Neural crest cell (in vitro differentiated cells): ENCODE measurements around the gene NHSL2. TPM values are rescaled to one million over a fixed set of nuclear protein-coding genes. Genes with fewer than 3 reads are reported as not detected.

ENCODE experiments used
- DNase-seq: peaks from one replicate; pipeline ENCODE4 v3.0.0; 2021; ENCODE audit warnings: low read depth, mixed read lengths, low spot score
- H3K27ac Mint-ChIP-seq: one replicate; pipeline ENCODE4 v1.8.0; 2021; ENCODE audit warnings: mild to moderate bottlenecking, mixed read lengths; ENCODE audit not compliant: unreplicated experiment
- H3K27me3 Mint-ChIP-seq: 2 replicates; pipeline ENCODE4 v1.8.0; 2021; ENCODE audit warnings: low read depth, mild to moderate bottlenecking, mixed read lengths
- H3K36me3 Mint-ChIP-seq: 2 replicates; pipeline ENCODE4 v1.8.0; 2021; ENCODE audit warnings: low read depth, mild to moderate bottlenecking, mixed read lengths
- H3K4me1 Mint-ChIP-seq: 2 replicates; pipeline ENCODE4 v1.8.0; 2021; ENCODE audit warnings: mixed read lengths
- H3K4me3 Mint-ChIP-seq: one replicate; pipeline ENCODE4 v1.8.0; 2021; ENCODE audit warnings: mild to moderate bottlenecking, mixed read lengths
- H3K9me3 Mint-ChIP-seq: 2 replicates; pipeline ENCODE4 v1.8.0; 2021; ENCODE audit warnings: mixed read lengths
- total RNA-seq: library from RNA; stranded (reverse); gene quantifications from 2 replicates; pipeline ENCODE4 v1.2.1, GENCODE V29; 2021
- TF ChIP-seq, protein P1 (sequence below): fragments of 200-600 bp; sonication (generic); conservative IDR thresholded peaks from 2 replicates; pipeline ENCODE4 v1.5.0; 2021; ENCODE audit warnings: antibody characterized with exemption, mild to moderate bottlenecking

Gene NHSL2
- total RNA-seq, 1 donor from 2014 or later = 9.9 TPM

DNA sequence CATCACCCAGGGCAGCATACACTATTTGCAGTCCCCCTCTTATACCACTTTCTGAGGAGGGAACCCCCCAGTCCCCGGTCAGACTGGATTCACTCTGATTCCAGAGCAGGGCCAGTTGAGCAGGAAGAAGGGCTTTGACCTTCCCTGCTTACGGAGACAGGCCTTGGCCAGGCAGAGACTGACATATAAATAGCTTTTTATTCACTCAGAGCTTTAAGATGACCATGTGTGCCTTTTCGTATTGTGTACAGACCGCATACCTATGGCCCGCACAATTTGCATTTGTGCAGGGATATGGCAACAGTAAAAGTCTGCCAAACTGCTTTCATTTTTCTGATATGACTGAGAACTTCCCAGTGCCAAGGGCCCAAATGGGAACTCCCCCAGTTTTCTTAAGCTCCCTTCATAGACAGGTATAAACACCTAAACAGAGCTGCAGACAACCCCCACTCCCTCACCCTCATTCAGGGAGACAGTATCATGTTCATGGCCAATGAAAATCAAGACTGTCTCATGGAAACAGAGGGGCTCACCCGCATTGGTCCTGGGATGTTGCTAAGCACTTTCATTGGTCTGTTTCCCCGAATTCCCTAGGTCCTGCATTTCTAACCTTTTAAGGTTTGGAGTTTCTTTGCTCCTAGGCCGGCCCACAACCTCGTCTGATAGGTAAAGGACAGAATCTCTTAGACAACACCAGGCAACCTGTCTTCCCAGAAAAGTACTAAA is 135.1 kb downstream of the NHSL2 start:
- H3K4me1 Mint-ChIP-seq = peaks cover 11% of the 10 kb centered on the region
- H3K27ac Mint-ChIP-seq = no peak overlapping the region
- H3K27me3 Mint-ChIP-seq = no peaks in the 10 kb centered on the region
- TF ChIP-seq, protein P1, sequence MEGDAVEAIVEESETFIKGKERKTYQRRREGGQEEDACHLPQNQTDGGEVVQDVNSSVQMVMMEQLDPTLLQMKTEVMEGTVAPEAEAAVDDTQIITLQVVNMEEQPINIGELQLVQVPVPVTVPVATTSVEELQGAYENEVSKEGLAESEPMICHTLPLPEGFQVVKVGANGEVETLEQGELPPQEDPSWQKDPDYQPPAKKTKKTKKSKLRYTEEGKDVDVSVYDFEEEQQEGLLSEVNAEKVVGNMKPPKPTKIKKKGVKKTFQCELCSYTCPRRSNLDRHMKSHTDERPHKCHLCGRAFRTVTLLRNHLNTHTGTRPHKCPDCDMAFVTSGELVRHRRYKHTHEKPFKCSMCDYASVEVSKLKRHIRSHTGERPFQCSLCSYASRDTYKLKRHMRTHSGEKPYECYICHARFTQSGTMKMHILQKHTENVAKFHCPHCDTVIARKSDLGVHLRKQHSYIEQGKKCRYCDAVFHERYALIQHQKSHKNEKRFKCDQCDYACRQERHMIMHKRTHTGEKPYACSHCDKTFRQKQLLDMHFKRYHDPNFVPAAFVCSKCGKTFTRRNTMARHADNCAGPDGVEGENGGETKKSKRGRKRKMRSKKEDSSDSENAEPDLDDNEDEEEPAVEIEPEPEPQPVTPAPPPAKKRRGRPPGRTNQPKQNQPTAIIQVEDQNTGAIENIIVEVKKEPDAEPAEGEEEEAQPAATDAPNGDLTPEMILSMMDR = no peak
- no peak for DNase-seq
- no peak overlapping the region for H3K4me3 Mint-ChIP-seq
- H3K9me3 Mint-ChIP-seq = no peaks in the 10 kb centered on the region
- no peaks in the 10 kb centered on the region for H3K36me3 Mint-ChIP-seq

DNA sequence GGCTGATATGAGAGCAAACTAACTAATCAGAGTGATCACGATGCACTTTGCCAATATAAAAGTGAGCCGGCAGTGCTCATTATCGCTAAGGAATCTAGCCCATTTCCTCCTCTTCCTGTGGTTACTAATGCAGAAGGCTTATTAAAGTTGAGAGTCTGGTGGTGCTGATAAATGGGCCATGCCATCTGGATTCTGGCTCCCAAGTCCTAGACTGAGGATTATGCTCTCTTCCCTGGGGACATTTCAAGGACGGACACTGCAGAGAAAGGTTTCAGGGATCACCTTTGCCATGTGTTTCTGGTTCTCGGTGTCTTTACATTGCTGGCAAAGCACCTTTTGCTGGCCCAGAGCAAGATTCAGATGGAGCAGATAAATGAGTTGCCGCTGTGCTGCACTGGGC is 135.8 kb downstream of the NHSL2 start:
- H3K27me3 Mint-ChIP-seq = no peaks in the 10 kb centered on the region
- no peak for DNase-seq
- H3K27ac Mint-ChIP-seq = no peak overlapping the region
- no peak overlapping the region for H3K4me3 Mint-ChIP-seq
- TF ChIP-seq, protein P1 = no peak
- H3K4me1 Mint-ChIP-seq = peaks cover 7% of the 10 kb centered on the region
- H3K9me3 Mint-ChIP-seq = no peaks in the 10 kb centered on the region
- H3K36me3 Mint-ChIP-seq = peaks cover 2% of the 10 kb centered on the region

DNA sequence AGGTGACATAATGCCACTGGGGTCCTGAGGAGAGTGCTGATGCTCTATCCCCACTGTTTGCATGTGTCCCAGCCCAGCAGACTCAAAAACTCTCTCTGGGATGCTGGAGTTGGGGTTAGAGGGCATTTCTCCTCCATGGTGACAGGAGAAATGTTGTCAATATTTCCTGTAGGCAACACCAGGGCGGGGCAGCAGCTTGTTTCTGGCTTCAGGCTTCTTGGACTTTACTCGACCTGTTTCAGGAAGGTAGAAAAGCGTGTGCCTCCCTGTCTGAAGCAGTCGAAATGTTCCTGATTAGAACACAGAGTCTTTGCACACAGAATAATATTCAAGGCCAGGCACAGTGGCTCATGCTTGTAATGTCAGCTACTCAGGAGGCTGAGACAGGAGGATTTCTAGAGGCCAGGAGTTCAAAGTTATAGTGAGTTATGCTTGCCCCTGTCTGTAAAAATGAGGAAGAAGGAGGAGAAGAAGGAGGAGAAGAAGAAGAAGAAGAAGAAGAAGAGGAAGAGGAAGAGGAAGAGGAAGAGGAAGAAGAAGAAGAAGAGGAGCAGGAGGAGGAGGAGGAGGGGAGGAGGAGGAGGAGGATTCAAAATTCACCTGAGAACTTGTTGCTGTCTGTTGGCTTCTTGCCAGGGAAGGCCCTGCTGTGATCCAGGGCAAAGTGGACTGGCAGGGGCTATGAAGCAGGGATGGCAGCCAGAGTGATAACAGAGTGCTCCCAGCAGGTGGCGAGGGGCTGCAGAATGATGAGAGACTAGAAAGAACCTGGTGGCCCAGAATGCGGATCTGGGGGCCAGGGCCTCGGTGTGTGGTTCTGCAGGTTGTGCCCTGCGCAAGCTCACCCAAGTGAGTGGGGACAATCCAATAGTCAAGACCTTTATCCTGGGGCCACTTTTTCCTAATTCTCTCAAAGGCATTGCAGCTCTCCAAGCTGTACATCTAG is 138.1 kb downstream of the NHSL2 start:
- Mint-ChIP-seq H3K4me3 (peak overlapping the region; percentile 57), H3K36me3 (peaks cover 2% of the 10 kb centered on the region), H3K27ac (no peak overlapping the region), H3K27me3 (no peaks in the 10 kb centered on the region), H3K9me3 (no peaks in the 10 kb centered on the region), H3K4me1 (peaks cover 12% of the 10 kb centered on the region)
- TF ChIP-seq, protein P1 = no peak
- no peak for DNase-seq

DNA sequence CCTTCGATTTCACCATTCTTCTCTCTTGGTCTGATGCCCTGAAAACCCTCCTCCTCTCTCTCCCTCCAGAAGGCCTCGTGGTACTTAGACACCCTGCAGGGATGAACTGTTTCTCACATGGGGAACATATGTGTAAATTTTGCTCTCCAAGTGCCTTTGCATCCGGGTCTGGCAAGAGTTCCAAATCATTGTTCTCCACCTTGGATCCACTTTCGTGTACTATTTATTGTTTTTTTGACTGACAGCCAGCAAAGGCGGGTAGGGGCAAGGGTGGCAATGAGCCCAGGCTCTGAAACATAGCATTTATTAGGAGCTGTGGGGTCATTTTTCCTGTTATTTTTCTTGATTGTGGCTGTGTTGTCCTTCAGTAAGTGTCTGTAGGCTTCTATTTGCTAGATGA is 139.4 kb downstream of the NHSL2 start:
- Mint-ChIP-seq H3K4me3 (no peak overlapping the region), H3K4me1 (peaks cover 22% of the 10 kb centered on the region), H3K9me3 (no peaks in the 10 kb centered on the region), H3K36me3 (peaks cover 2% of the 10 kb centered on the region), H3K27ac (no peak overlapping the region), H3K27me3 (peaks cover 3% of the 10 kb centered on the region)
- no peak for DNase-seq
- TF ChIP-seq, protein P1 = no peak

DNA sequence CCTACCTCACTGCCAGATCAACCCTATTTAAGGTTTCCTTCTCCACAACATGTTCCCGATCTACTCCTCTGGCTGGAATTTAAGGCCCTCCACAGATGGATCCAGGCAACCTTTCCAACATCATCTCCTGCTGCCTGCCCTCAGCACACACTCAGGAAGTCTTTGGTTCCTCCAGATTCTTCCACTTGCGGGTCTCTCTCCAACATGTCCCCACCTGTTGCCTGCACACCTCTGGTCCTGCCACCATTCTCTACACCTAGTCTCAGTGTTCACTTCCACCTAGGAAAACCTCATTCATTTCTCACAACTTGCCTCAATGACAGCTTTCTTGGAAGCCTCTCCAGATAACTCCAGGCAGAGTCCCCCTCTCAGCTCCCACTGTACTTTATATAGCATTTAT is 140.9 kb downstream of the NHSL2 start:
- no peak overlapping the region for H3K4me3 Mint-ChIP-seq
- peaks cover 3% of the 10 kb centered on the region for H3K27me3 Mint-ChIP-seq
- peaks cover 2% of the 10 kb centered on the region for H3K36me3 Mint-ChIP-seq
- DNase-seq = no peak
- TF ChIP-seq, protein P1 = no peak
- no peak overlapping the region for H3K27ac Mint-ChIP-seq
- peaks cover 20% of the 10 kb centered on the region for H3K4me1 Mint-ChIP-seq
- H3K9me3 Mint-ChIP-seq = no peaks in the 10 kb centered on the region
